GM12878 (cell line): ENCODE data around the gene METAP1. TPM values are rescaled to one million over a fixed set of nuclear protein-coding genes. Genes with fewer than 3 reads are reported as not detected.

ENCODE experiments used
- ATAC-seq: fragments of 200-7000 bp; cut with Tn5 transposase; 3 replicates; pipeline ENCODE4 v1.9.1; 2020; ENCODE audit warnings: mild to moderate bottlenecking, moderate library complexity
- BruUV-seq: library from RNA; stranded (reverse); fragments of 400-500 nt; replicated peaks from 2 replicates; lab custom pipeline; 2021; lab: Mats Ljungman, UMichigan
- CTCF ChIA-PET: fragments of 300-600 bp; sonication (Branson Sonifier 250); formaldehyde crosslinking; extraction: SDS; loops from one replicate; lab custom pipeline; 2021; ENCODE audit warnings: inconsistent platforms; lab: Yijun Ruan, JAX
- POLR2A ChIA-PET: fragments of 350-600 bp; formaldehyde crosslinking; extraction: SDS; loops from one replicate; lab custom pipeline; 2021; ENCODE audit warnings: inconsistent platforms; lab: Charles Lee
- RAD21 ChIA-PET: fragments of 300-600 bp; sonication (Branson Sonifier 250); formaldehyde crosslinking; loops from one replicate; lab custom pipeline; 2023; ENCODE audit warnings: antibody characterized with exemption; ENCODE audit not compliant: unreplicated experiment; lab: Charles Lee
- SMC1A ChIA-PET: fragments of 300-600 bp; sonication (Branson Sonifier 250); formaldehyde crosslinking; loops from one replicate; lab custom pipeline; 2023; ENCODE audit not compliant: unreplicated experiment, uncharacterized antibody; lab: Charles Lee
- DNase-seq: peaks from one replicate; pipeline ENCODE4 v3.0.0-alpha.2; 2011; ENCODE audit warnings: low read depth, low spot score
- FAIRE-seq: peaks from 3 replicates; lab custom pipeline; 2011; peaks lifted over from hg19 to GRCh38; lab: Jason Lieb, UNC
- H2AFZ ChIP-seq: 2 replicates; pipeline ENCODE4 v1.6.0; 2011; ENCODE audit warnings: low read depth, low read length, control low read depth; ENCODE audit not compliant: control insufficient read depth
- H3K27ac ChIP-seq: 2 replicates; pipeline ENCODE4 v1.5.1; 2011; ENCODE audit warnings: control low read depth; ENCODE audit not compliant: control insufficient read depth, insufficient read depth
- H3K27me3 ChIP-seq, 2 experiments: replicated peaks in 1 of 2; 2 replicates each; pipeline versions ENCODE4 v1.6.0 to v1.6.1; 2011; ENCODE audit warnings: low read length in 1 of 2; ENCODE audit not compliant: control insufficient read depth in 2 of 2, insufficient read depth in 2 of 2
- H3K36me3 ChIP-seq, 2 experiments: 2 replicates each; pipeline ENCODE4 v1.5.1; 2011; ENCODE audit warnings: low read length in 1 of 2; ENCODE audit not compliant: control insufficient read depth in 2 of 2, insufficient read depth in 2 of 2
- H3K4me1 ChIP-seq: 2 replicates; pipeline ENCODE4 v1.6.1; 2011; ENCODE audit warnings: mild to moderate bottlenecking, low read length, moderate library complexity, mixed read lengths; ENCODE audit not compliant: control insufficient read depth, insufficient read depth
- H3K4me2 ChIP-seq: 2 replicates; pipeline ENCODE4 v1.6.0; 2011; ENCODE audit warnings: control low read depth; ENCODE audit not compliant: control insufficient read depth, insufficient read depth
- H3K4me3 ChIP-seq: fragments of 200-600 bp; sonication (generic); 2 replicates; pipeline ENCODE4 v1.5.1; 2016
- H3K79me2 ChIP-seq: 2 replicates; pipeline ENCODE4 v1.6.0; 2011; ENCODE audit warnings: low read length; ENCODE audit not compliant: control insufficient read depth, insufficient read depth
- H3K9ac ChIP-seq: 2 replicates; pipeline ENCODE4 v1.8.0; 2011; ENCODE audit warnings: low read length, control low read depth, mixed read lengths; ENCODE audit not compliant: control insufficient read depth, insufficient read depth
- H3K9me3 ChIP-seq: replicated peaks from 3 replicates; pipeline ENCODE4 v1.5.1; 2011; ENCODE audit warnings: mild to moderate bottlenecking, low read length; ENCODE audit not compliant: control insufficient read depth, insufficient read depth
- H4K20me1 ChIP-seq: 2 replicates; pipeline ENCODE4 v1.6.0; 2011; ENCODE audit not compliant: control insufficient read depth, insufficient read depth
- BCL3 ChIP-seq: IDR thresholded peaks from 2 replicates; pipeline ENCODE4 v1.6.1; 2011; ENCODE audit warnings: borderline replicate concordance, low read depth, mild to moderate bottlenecking, moderate library complexity, low read length; ENCODE audit not compliant: insufficient read depth, poor library complexity, severe bottlenecking
- CBFB ChIP-seq: IDR thresholded peaks from 2 replicates; pipeline ENCODE4 v1.6.1; 2016; ENCODE audit warnings: antibody characterized with exemption, low read depth
- CEBPZ ChIP-seq: fragments of 150-350 bp; IDR thresholded peaks from 2 replicates; pipeline ENCODE4 v1.6.1; 2016; ENCODE audit warnings: low read depth, low read length
- GATAD2B ChIP-seq: fragments of 450-650 bp; conservative IDR thresholded peaks from 2 replicates; pipeline ENCODE4 v1.6.1; 2017; ENCODE audit warnings: low read depth, mild to moderate bottlenecking, moderate library complexity
- JUND ChIP-seq: IDR thresholded peaks from 2 replicates; pipeline ENCODE4 v1.6.1; 2012; ENCODE audit warnings: low read depth, mild to moderate bottlenecking, low read length, improper control_type of control experiment, moderate library complexity
- MAX ChIP-seq: IDR thresholded peaks from 2 replicates; pipeline ENCODE4 v1.6.1; 2012; ENCODE audit warnings: low read depth, low read length, improper control_type of control experiment
- MXI1 ChIP-seq: fragments of 150-350 bp; IDR thresholded peaks from 2 replicates; pipeline ENCODE4 v1.6.1; 2011; ENCODE audit warnings: low read depth, mild to moderate bottlenecking, inconsistent platforms, low read length, improper control_type of control experiment
- NFIC ChIP-seq: IDR thresholded peaks from 2 replicates; pipeline ENCODE4 v1.6.1; 2012; ENCODE audit warnings: low read depth, mild to moderate bottlenecking, inconsistent platforms, low read length, moderate library complexity
- SIN3A ChIP-seq: IDR thresholded peaks from 2 replicates; pipeline ENCODE4 v1.6.1; 2012; ENCODE audit warnings: low read depth, low read length, improper control_type of control experiment
- STAT1 ChIP-seq: fragments of 450-650 bp; conservative IDR thresholded peaks from 2 replicates; pipeline ENCODE4 v1.6.1; 2014; ENCODE audit warnings: antibody characterized with exemption, mild to moderate bottlenecking
- SUPT20H ChIP-seq: IDR thresholded peaks from 2 replicates; pipeline ENCODE4 v1.6.1; 2011; ENCODE audit warnings: low read depth, mild to moderate bottlenecking, low read length, moderate library complexity, borderline replicate concordance; ENCODE audit not compliant: control insufficient read depth
- ZNF592 ChIP-seq: fragments of 450-650 bp; IDR thresholded peaks from 2 replicates; pipeline ENCODE4 v1.6.1; 2017; ENCODE audit warnings: mild to moderate bottlenecking, moderate library complexity
- WGBS: methylation state at CpG from one replicate; pipeline ENCODE4 v1.1.6; 2016; ENCODE audit warnings: low lambda C conversion rate; ENCODE audit not compliant: insufficient replicate concordance, insufficient coverage; ENCODE audit errors: missing lambda C conversion rate; 5-methylcytosine and 5-hydroxymethylcytosine counted together
- in situ Hi-C: fragments of 300-500 bp; cut with MboI; formaldehyde crosslinking; loops from 9 replicates; pipeline ENCODE4 v1.14.3; 2018; ENCODE audit warnings: mixed read lengths
- intact Hi-C: fragments of 100-400 bp; cut with micrococcal nuclease; formaldehyde crosslinking; loops from one replicate; pipeline ENCODE4 v1.14.2; 2022; ENCODE audit not compliant: unreplicated experiment
- polyA plus RNA-seq, 11 experiments: library from polyadenylated mRNA; depleted of rRNA in 4 of 11; unstranded in 6 of 11; stranded (reverse) in 5 of 11; fragments of >200 nt; fragmentation: Nextera tagmentation in 4 of 11; fragmentation: Illumina TruSeq in 1 of 11; extraction: Ambion mirVana in 4 of 11; extraction: Trizol in 1 of 11; gene quantifications; 1 replicate in 1 of 11; 2 replicates in 10 of 11; pipeline versions ENCODE4 v1.2.1 to v1.2.3, GENCODE V29; 2011 to 2016; ENCODE audit warnings: inconsistent platforms in 2 of 11, missing spikeins in 2 of 11, low read depth in 1 of 11
- total RNA-seq, 4 experiments: library from RNA; depleted of rRNA in 3 of 4; stranded (reverse); fragments of >200 nt in 3 of 4; fragmentation: Illumina TruSeq in 1 of 4; extraction: Trizol in 1 of 4; gene quantifications; 2 replicates each; pipeline versions ENCODE4 v1.2.1 to v1.2.3, GENCODE V29; 2013 to 2021

The METAP1 gene
- total and polyA plus RNA-seq, 10 of the 15 experiments (the other 5 are each of a cell fraction or from before 2014, with no cell fraction given), result 22.7 to 71.4 (median 45.1) TPM

GRCh38 chr4:98961770-98962169 is 33.8 kb upstream of the METAP1 start (continued):
- TF ChIP-seq ZNF592 (no peak), MXI1 (no peak), NFIC (no peak)
- TF ChIP-seq, all 136 proteins: peak for 0

- intact Hi-C loops, result no loop called here
- no peak overlapping the region for H3K27ac ChIP-seq
- no peaks in the 10 kb centered on the region; a peak in 3 of 4 replicates for H3K27me3 ChIP-seq
- no peak for FAIRE-seq
- H3K4me2 ChIP-seq, result no peak overlapping the region
- no peak for DNase-seq
- no peaks in the 10 kb centered on the region for H4K20me1 ChIP-seq
- ChIA-PET RAD21 (no interaction called here), CTCF (no interaction called here), SMC1A (interaction anchor here (1.5 kb wide), 1 partner anchor 22 kb away, joined by 4 read pairs; no protein-coding TSS in a partner anchor), POLR2A (no interaction called here)
- no peak overlapping the region for H3K4me3 ChIP-seq
- no peaks in the 10 kb centered on the region for H3K9me3 ChIP-seq
- 8% methylated on average over 5 of the region's 5 CpGs for WGBS
- no TSS peak for BruUV-seq
- no peak overlapping the region for H2AFZ ChIP-seq
- H3K36me3 ChIP-seq, result no peaks in the 10 kb centered on the region
- no peaks in the 10 kb centered on the region for H3K79me2 ChIP-seq
- no peaks in the 10 kb centered on the region for H3K4me1 ChIP-seq
- H3K9ac ChIP-seq, result no peak overlapping the region
- in situ Hi-C loops, result no loop called here
- no peak; the same call in 2 of the 3 replicates for ATAC-seq
- TF ChIP-seq JUND (no peak), SUPT20H (no peak), BCL3 (no peak), STAT1 (no peak), MAX (no peak), CBFB (no peak), GATAD2B (no peak), SIN3A (no peak), CEBPZ (no peak)
Measured at GRCh38 chr4:98963538-98964433, 31.7 kb upstream of the METAP1 start.
